Osteocyte (in vitro differentiated cells): Measurements from ENCODE around the gene CETP. TPM values are rescaled to one million over a fixed set of nuclear protein-coding genes. Genes with fewer than 3 reads are reported as not detected.

Experiments used
- DNase-seq: peaks from one replicate; pipeline ENCODE4 v3.0.0; 2021; ENCODE audit warnings: mixed read lengths; ENCODE audit not compliant: unreplicated experiment; ENCODE audit errors: extremely low spot score
- H3K27ac Mint-ChIP-seq: one replicate; pipeline ENCODE4 v1.8.0; 2021; ENCODE audit warnings: mild to moderate bottlenecking, mixed read lengths; ENCODE audit not compliant: unreplicated experiment
- H3K27me3 Mint-ChIP-seq: one replicate; pipeline ENCODE4 v1.8.0; 2021; ENCODE audit warnings: mixed read lengths; ENCODE audit not compliant: unreplicated experiment
- H3K36me3 Mint-ChIP-seq: one replicate; pipeline ENCODE4 v1.8.0; 2021; ENCODE audit warnings: mixed read lengths; ENCODE audit not compliant: unreplicated experiment
- H3K4me1 Mint-ChIP-seq: one replicate; pipeline ENCODE4 v1.8.0; 2021; ENCODE audit warnings: mixed read lengths; ENCODE audit not compliant: unreplicated experiment
- H3K4me3 Mint-ChIP-seq: one replicate; pipeline ENCODE4 v1.8.0; 2021; ENCODE audit warnings: mild to moderate bottlenecking, moderate library complexity, mixed read lengths; ENCODE audit not compliant: unreplicated experiment
- H3K9me3 Mint-ChIP-seq: one replicate; pipeline ENCODE4 v1.8.0; 2021; ENCODE audit warnings: mixed read lengths; ENCODE audit not compliant: unreplicated experiment
- CTCF ChIP-seq: fragments of 200-600 bp; sonication (generic); IDR thresholded peaks from 2 replicates; pipeline ENCODE4 v1.5.0; 2021; ENCODE audit warnings: antibody characterized with exemption, mild to moderate bottlenecking, moderate library complexity
- long read RNA-seq: library from polyadenylated mRNA; unstranded; transcript quantifications from one replicate; pipeline ENCODE4 v2.0.0, GENCODE V29; 2021
- total RNA-seq: library from RNA; stranded (reverse); gene quantifications from 2 replicates; pipeline ENCODE4 v1.2.1, GENCODE V29; 2021

The CETP gene
- not detected in 2 replicates for total RNA-seq
- long read RNA-seq: 0 reads

- Mint-ChIP-seq H3K4me3 (no peak within 1 kb of the TSS), H3K27me3 (peaks cover 6% of the 10 kb centered on the region), H3K36me3 (no peaks in the 10 kb centered on the region), H3K4me1 (peaks cover 11% of the 10 kb centered on the region), H3K27ac (peak within 1 kb of the TSS; percentile 23), H3K9me3 (no peaks in the 10 kb centered on the region)
- TF ChIP-seq CTCF: no peak
- no peak for DNase-seq
These were observed at the start of gene CETP for GRCh38 chr16:56961851-56962281. Gene CETP (plus strand): TSS chr16:56961950. CDS start chr16:56961980, 30 bp downstream.

- no peak overlapping the region for H3K27ac Mint-ChIP-seq
- H3K4me3 Mint-ChIP-seq: no peak overlapping the region
- no peak for TF ChIP-seq CTCF
- no peaks in the 10 kb centered on the region for H3K36me3 Mint-ChIP-seq
- no peaks in the 10 kb centered on the region for H3K9me3 Mint-ChIP-seq
- DNase-seq: no peak
- H3K27me3 Mint-ChIP-seq: peaks cover 14% of the 10 kb centered on the region
- H3K4me1 Mint-ChIP-seq: peaks cover 47% of the 10 kb centered on the region
These were observed 48.7 kb upstream of the CETP start for GRCh38 chr16:56912746-56913708.

DNA sequence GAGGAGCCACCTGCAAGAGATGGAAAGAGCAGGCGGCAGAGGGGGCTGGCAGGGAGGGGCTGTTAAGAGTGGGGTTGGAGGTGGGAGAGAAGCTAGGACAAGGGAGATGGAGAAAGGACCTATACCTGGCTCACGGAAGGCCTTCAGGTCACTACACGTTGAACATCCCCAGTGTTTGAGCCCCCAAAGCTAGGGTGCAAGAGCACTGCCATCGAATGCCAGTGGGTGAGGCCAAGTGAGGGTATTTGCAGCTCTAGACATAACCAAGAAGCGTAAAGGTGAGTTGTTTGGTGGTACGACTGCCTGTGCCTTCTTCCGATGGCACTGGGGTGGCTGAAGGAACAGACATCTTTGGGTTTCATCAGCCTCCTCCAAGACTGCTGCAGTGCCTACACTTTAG lies 46.9 kb upstream of the CETP start:
- DNase-seq: no peak
- Mint-ChIP-seq H3K4me3 (no peak overlapping the region), H3K36me3 (no peaks in the 10 kb centered on the region), H3K27ac (no peak overlapping the region), H3K9me3 (no peaks in the 10 kb centered on the region), H3K4me1 (peaks cover 53% of the 10 kb centered on the region), H3K27me3 (peaks cover 31% of the 10 kb centered on the region)
- no peak for TF ChIP-seq CTCF

DNA sequence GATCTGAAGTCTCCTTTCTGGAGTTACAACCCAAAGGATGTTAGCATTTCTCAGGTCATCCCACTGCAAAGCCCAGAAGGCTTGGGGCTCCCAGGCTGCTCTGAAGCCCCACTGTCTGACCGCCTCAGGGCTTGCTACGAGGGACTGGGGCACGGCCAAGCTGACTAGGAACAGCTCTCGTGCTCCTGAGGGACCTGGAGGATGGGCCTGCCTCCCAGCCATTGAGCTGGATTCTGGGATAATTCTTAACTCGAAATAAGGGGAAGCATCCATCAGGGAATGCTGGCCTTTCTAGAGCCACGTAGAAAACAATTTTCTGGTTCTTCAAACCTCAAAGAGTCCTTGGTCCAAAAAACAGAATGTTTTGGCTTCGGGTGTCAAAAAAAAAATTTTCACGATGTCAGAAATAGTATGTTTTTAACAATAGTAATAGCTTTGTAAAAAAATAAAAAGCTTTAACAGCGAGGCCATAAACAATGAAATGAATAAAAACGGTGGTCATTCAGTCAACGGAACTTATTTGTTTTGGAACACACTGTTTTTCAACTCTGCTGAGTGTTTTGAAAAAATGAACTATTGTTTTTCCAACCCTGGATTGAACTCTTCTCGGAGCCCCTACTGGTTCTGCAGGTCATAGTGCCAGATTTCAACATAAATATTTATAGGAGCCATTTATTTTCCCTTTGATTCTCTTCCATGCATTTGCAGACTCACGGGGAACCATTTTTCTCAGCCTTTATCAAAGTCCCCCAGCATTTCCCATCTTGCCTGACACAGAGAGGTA lies 46.2 kb upstream of the CETP start:
- no peak for DNase-seq
- TF ChIP-seq CTCF: no peak
- H3K27ac Mint-ChIP-seq: peak overlapping the region; percentile 31
- H3K4me3 Mint-ChIP-seq: no peak overlapping the region
- peaks cover 37% of the 10 kb centered on the region for H3K27me3 Mint-ChIP-seq
- H3K9me3 Mint-ChIP-seq: no peaks in the 10 kb centered on the region
- no peaks in the 10 kb centered on the region for H3K36me3 Mint-ChIP-seq
- peaks cover 53% of the 10 kb centered on the region for H3K4me1 Mint-ChIP-seq
